GM12878 (cell line): Measurements from ENCODE around the gene FAM9C.
A peak's percentile ranks its signal among the peaks of the same experiment; 100 is the strongest.

Experiments
- BHLHE40 ChIP-seq, 2 experiments: fragments of 450-650 bp in 1 of 2; IDR thresholded peaks; 2 replicates each; pipeline ENCODE4 v1.6.1; 2011 to 2017; ENCODE audit warnings: low read depth in 2 of 2, borderline replicate concordance in 1 of 2, improper control_type of control experiment in 1 of 2, low read length in 1 of 2, mild to moderate bottlenecking in 1 of 2
- CTCF ChIP-seq, 3 experiments: IDR thresholded peaks in 2 of 3; conservative IDR thresholded peaks in 1 of 3; 2 replicates each; pipeline ENCODE4 v1.5.1; 2011; ENCODE audit warnings: low read depth in 3 of 3, low read length in 3 of 3, mild to moderate bottlenecking in 3 of 3, control low read depth in 2 of 3, moderate library complexity in 2 of 3, inconsistent platforms in 1 of 3, mixed read lengths in 1 of 3; ENCODE audit not compliant: control insufficient read depth in 2 of 3, insufficient read depth in 1 of 3; ENCODE audit errors: extremely low read depth in 1 of 3
- EP300 ChIP-seq, 2 experiments: fragments of 150-350 bp in 1 of 2; IDR thresholded peaks; 2 replicates each; pipeline ENCODE4 v1.6.1; 2011 to 2012; ENCODE audit warnings: low read depth in 2 of 2, low read length in 2 of 2, borderline replicate concordance in 1 of 2, improper control_type of control experiment in 1 of 2, inconsistent platforms in 1 of 2; ENCODE audit not compliant: control insufficient read depth in 1 of 2
- FOS ChIP-seq: IDR thresholded peaks from 3 replicates; pipeline ENCODE4 v1.6.1; 2011; ENCODE audit warnings: borderline replicate concordance; ENCODE audit not compliant: insufficient read length; ENCODE audit errors: extremely low read depth
- HDAC2 ChIP-seq: fragments of 200-600 bp; sonication (generic); IDR thresholded peaks from 2 replicates; pipeline ENCODE4 v1.6.1; 2017
- JUND ChIP-seq: IDR thresholded peaks from 2 replicates; pipeline ENCODE4 v1.6.1; 2012; ENCODE audit warnings: low read depth, mild to moderate bottlenecking, low read length, improper control_type of control experiment, moderate library complexity
- NR2C2 ChIP-seq: IDR thresholded peaks from 2 replicates; pipeline ENCODE4 v1.6.1; 2011; ENCODE audit warnings: borderline replicate concordance, low read depth; ENCODE audit not compliant: control insufficient read depth, insufficient read length
- NRF1 ChIP-seq: conservative IDR thresholded peaks from 2 replicates; pipeline ENCODE4 v1.6.1; 2011; ENCODE audit warnings: mild to moderate bottlenecking, low read depth, low read length, improper control_type of control experiment
- SIN3A ChIP-seq: IDR thresholded peaks from 2 replicates; pipeline ENCODE4 v1.6.1; 2012; ENCODE audit warnings: low read depth, low read length, improper control_type of control experiment
- SP1 ChIP-seq: IDR thresholded peaks from one replicate; pipeline ENCODE4 v1.6.1; 2011; ENCODE audit warnings: low read depth, low read length
- TF ChIP-seq, protein P1 (sequence below): IDR thresholded peaks from 2 replicates; pipeline ENCODE4 v1.6.1; 2012; ENCODE audit warnings: low read depth, low read length, improper control_type of control experiment

GRCh38 chrX:13090339-13091110 is 46.1 kb upstream of the FAM9C start:
- no peak for TF ChIP-seq JUND
- TF ChIP-seq CTCF (IDR thresholded peaks at IDR 0.05 in 2 of 3, conservative IDR thresholded peaks at IDR 0.05 in 1 of 3; ENCODE audit: control insufficient read depth in 2 of 3, extremely low read depth in 1 of 3, insufficient read depth in 1 of 3, low read depth in 3 of 3, low read length in 3 of 3): no peak
- no peak for TF ChIP-seq SP1
- TF ChIP-seq EP300 (IDR thresholded peaks at IDR 0.05; ENCODE audit: borderline replicate concordance in 1 of 2, control insufficient read depth in 1 of 2, low read depth in 2 of 2, low read length in 2 of 2): peak; percentile 70 to 88; a peak in 2 of 4 replicates
- no peak for TF ChIP-seq NRF1
- TF ChIP-seq BHLHE40 (IDR thresholded peaks at IDR 0.05; ENCODE audit: borderline replicate concordance in 1 of 2, low read depth in 2 of 2, low read length in 1 of 2): no peak
- no peak for TF ChIP-seq NR2C2
- no peak for TF ChIP-seq SIN3A
- TF ChIP-seq, protein P1, sequence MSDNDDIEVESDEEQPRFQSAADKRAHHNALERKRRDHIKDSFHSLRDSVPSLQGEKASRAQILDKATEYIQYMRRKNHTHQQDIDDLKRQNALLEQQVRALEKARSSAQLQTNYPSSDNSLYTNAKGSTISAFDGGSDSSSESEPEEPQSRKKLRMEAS: 0 out of 2 replicates have a peak, but pooled peaks have one; percentile 28
- no peak for TF ChIP-seq FOS
- TF ChIP-seq HDAC2: no peak
